IMR-90 (cell line): Measurements from ENCODE around the gene KAZN. TPM values are rescaled to one million over a fixed set of nuclear protein-coding genes. Genes with fewer than 3 reads are reported as not detected.

Source experiments
- ATAC-seq: fragments of 200-7000 bp; cut with Tn5 transposase; 2 replicates; pipeline ENCODE4 v1.9.1; 2020; ENCODE audit warnings: low read depth, mild to moderate bottlenecking, moderate library complexity
- BruUV-seq: library from RNA; stranded (reverse); fragments of 400-500 nt; replicated peaks from 2 replicates; lab custom pipeline; 2021; lab: Mats Ljungman, UMichigan
- CTCF ChIA-PET: fragments of 300-600 bp; formaldehyde crosslinking; extraction: SDS; loops from one replicate; lab custom pipeline; 2021; ENCODE audit warnings: antibody characterized with exemption; lab: Yijun Ruan, JAX
- POLR2A ChIA-PET: fragments of 300-600 bp; sonication (Branson Sonifier 250); formaldehyde crosslinking; loops from one replicate; lab custom pipeline; 2022; ENCODE audit warnings: antibody characterized with exemption; ENCODE audit not compliant: unreplicated experiment; lab: Charles Lee
- DNase-seq: peaks from one replicate; pipeline ENCODE4 v3.0.0; 2013
- H2AFZ ChIP-seq: replicated peaks from 2 replicates; pipeline ENCODE3; 2013; ENCODE audit warnings: low read length, mild to moderate bottlenecking; ENCODE audit not compliant: poor library complexity
- H2AK5ac ChIP-seq: 2 replicates; pipeline ENCODE4 v1.6.1; 2013; ENCODE audit warnings: low read depth, low read length, inconsistent platforms
- H2AK9ac ChIP-seq: replicated peaks from 2 replicates; pipeline ENCODE3; 2013; ENCODE audit warnings: mild to moderate bottlenecking, low read depth, low read length, moderate library complexity; ENCODE audit not compliant: poor library complexity
- H2BK120ac ChIP-seq: 2 replicates; pipeline ENCODE4 v1.6.1; 2013; ENCODE audit warnings: low read depth, low read length, inconsistent platforms
- H2BK15ac ChIP-seq: 3 replicates; pipeline ENCODE4 v1.6.1; 2013; ENCODE audit warnings: low read depth, low read length, inconsistent platforms
- H2BK20ac ChIP-seq: 2 replicates; pipeline ENCODE4 v1.6.1; 2013; ENCODE audit warnings: low read depth, mild to moderate bottlenecking, inconsistent platforms, low read length, moderate library complexity
- H2BK5ac ChIP-seq: 2 replicates; pipeline ENCODE4 v1.6.1; 2013; ENCODE audit warnings: mild to moderate bottlenecking, low read depth, low read length, inconsistent platforms; ENCODE audit not compliant: poor library complexity, severe bottlenecking
- H3K14ac ChIP-seq: replicated peaks from 2 replicates; pipeline ENCODE4 v1.6.1; 2013; ENCODE audit warnings: low read depth, low read length, inconsistent platforms
- H3K18ac ChIP-seq: 2 replicates; pipeline ENCODE4 v1.6.1; 2013; ENCODE audit warnings: low read depth, low read length, control low read depth
- H3K23ac ChIP-seq: 2 replicates; pipeline ENCODE4 v1.6.1; 2013; ENCODE audit warnings: low read depth, low read length, inconsistent platforms
- H3K27ac ChIP-seq: 2 replicates; pipeline ENCODE4 v1.5.1; 2013; ENCODE audit warnings: mild to moderate bottlenecking, control low read depth, low read length; ENCODE audit not compliant: insufficient read depth
- H3K27me3 ChIP-seq: 2 replicates; pipeline ENCODE4 v1.6.1; 2013; ENCODE audit warnings: low read length; ENCODE audit not compliant: control insufficient read depth, insufficient read depth
- H3K36me3 ChIP-seq: 2 replicates; pipeline ENCODE4 v1.6.1; 2013; ENCODE audit warnings: low read length, mixed read lengths; ENCODE audit not compliant: control insufficient read depth, insufficient read depth
- H3K4ac ChIP-seq: 2 replicates; pipeline ENCODE4 v1.6.1; 2013; ENCODE audit warnings: low read depth, low read length, inconsistent platforms
- H3K4me1 ChIP-seq: 2 replicates; pipeline ENCODE4 v1.6.1; 2013; ENCODE audit warnings: low read length, mixed read lengths; ENCODE audit not compliant: control insufficient read depth, insufficient read depth
- H3K4me2 ChIP-seq: 2 replicates; pipeline ENCODE4 v1.6.1; 2013; ENCODE audit warnings: low read depth, mild to moderate bottlenecking, control low read depth, low read length, moderate library complexity
- H3K4me3 ChIP-seq: 2 replicates; pipeline ENCODE4 v1.5.1; 2013; ENCODE audit warnings: low read depth, mild to moderate bottlenecking, control low read depth, low read length, moderate library complexity; ENCODE audit not compliant: insufficient read depth
- H3K56ac ChIP-seq: 2 replicates; pipeline ENCODE4 v1.6.1; 2013; ENCODE audit warnings: low read length, inconsistent platforms; ENCODE audit not compliant: insufficient read depth; ENCODE audit errors: extremely low read depth
- H3K79me1 ChIP-seq, 2 experiments: 2 replicates each; pipeline ENCODE4 v1.6.1; 2013; ENCODE audit warnings: low read length in 2 of 2, inconsistent platforms in 1 of 2, low read depth in 1 of 2
- H3K9ac ChIP-seq: 2 replicates; pipeline ENCODE4 v1.6.1; 2013; ENCODE audit warnings: low read depth, low read length, control low read depth
- H3K9me1 ChIP-seq: 2 replicates; pipeline ENCODE4 v1.6.1; 2013; ENCODE audit warnings: low read length, inconsistent platforms; ENCODE audit not compliant: insufficient read depth
- H3K9me3 ChIP-seq: 2 replicates; pipeline ENCODE4 v1.6.1; 2013; ENCODE audit warnings: low read length; ENCODE audit not compliant: control insufficient read depth, insufficient read depth
- H4K20me1 ChIP-seq: 2 replicates; pipeline ENCODE4 v1.6.1; 2013; ENCODE audit warnings: low read length, inconsistent platforms; ENCODE audit not compliant: insufficient read depth
- H4K5ac ChIP-seq: 2 replicates; pipeline ENCODE4 v1.6.1; 2013; ENCODE audit warnings: mild to moderate bottlenecking, low read depth, low read length, control low read depth
- H4K8ac ChIP-seq, 2 experiments: 2 replicates each; pipeline ENCODE4 v1.6.1; 2013; ENCODE audit warnings: low read depth in 2 of 2, low read length in 2 of 2, control low read depth in 1 of 2, inconsistent platforms in 1 of 2
- H4K91ac ChIP-seq: 2 replicates; pipeline ENCODE4 v1.6.1; 2013; ENCODE audit warnings: low read depth, low read length, inconsistent platforms; ENCODE audit not compliant: insufficient read depth
- BHLHE40 ChIP-seq: fragments of 150-350 bp; IDR thresholded peaks from 2 replicates; pipeline ENCODE4 v1.6.1; 2016; ENCODE audit warnings: mild to moderate bottlenecking, low read depth, low read length
- CEBPB ChIP-seq: IDR thresholded peaks from 2 replicates; pipeline ENCODE4 v1.6.1; 2012; ENCODE audit warnings: low read depth, low read length, improper control_type of control experiment
- CHD1 ChIP-seq: IDR thresholded peaks from 2 replicates; pipeline ENCODE4 v1.6.1; 2012; ENCODE audit warnings: low read depth, low read length, improper control_type of control experiment
- CTCF ChIP-seq: conservative IDR thresholded peaks from 2 replicates; pipeline ENCODE4 v1.5.1; 2012; ENCODE audit warnings: mild to moderate bottlenecking, low read depth, low read length, improper control_type of control experiment
- ELK1 ChIP-seq: fragments of 150-350 bp; IDR thresholded peaks from 2 replicates; pipeline ENCODE4 v1.6.1; 2016; ENCODE audit warnings: low read depth, mild to moderate bottlenecking, low read length, moderate library complexity, borderline replicate concordance
- FOS ChIP-seq: fragments of 150-350 bp; IDR thresholded peaks from 2 replicates; pipeline ENCODE4 v1.6.1; 2016; ENCODE audit warnings: low read depth, low read length
- MAFK ChIP-seq: IDR thresholded peaks from 2 replicates; pipeline ENCODE4 v1.6.1; 2012; ENCODE audit warnings: low read depth, low read length, improper control_type of control experiment
- MAZ ChIP-seq: IDR thresholded peaks from 2 replicates; pipeline ENCODE4 v1.6.1; 2012; ENCODE audit warnings: low read depth, mild to moderate bottlenecking, low read length, improper control_type of control experiment, moderate library complexity, borderline replicate concordance
- MXI1 ChIP-seq: IDR thresholded peaks from 2 replicates; pipeline ENCODE4 v1.6.1; 2012; ENCODE audit warnings: low read depth, mild to moderate bottlenecking, low read length, moderate library complexity, borderline replicate concordance
- NFE2L2 ChIP-seq: fragments of 150-350 bp; IDR thresholded peaks from 2 replicates; pipeline ENCODE4 v1.6.1; 2016; ENCODE audit warnings: low read depth, mild to moderate bottlenecking, low read length
- POLR2A ChIP-seq: IDR thresholded peaks from 2 replicates; pipeline ENCODE4 v1.6.1; 2012; ENCODE audit warnings: mild to moderate bottlenecking, low read depth, low read length
- RAD21 ChIP-seq: IDR thresholded peaks from 2 replicates; pipeline ENCODE4 v1.6.1; 2012; ENCODE audit warnings: low read length, improper control_type of control experiment
- RCOR1 ChIP-seq: IDR thresholded peaks from 2 replicates; pipeline ENCODE4 v1.6.1; 2012; ENCODE audit warnings: mild to moderate bottlenecking, low read length, improper control_type of control experiment; ENCODE audit not compliant: insufficient replicate concordance
- RFX5 ChIP-seq: IDR thresholded peaks from 2 replicates; pipeline ENCODE4 v1.8.0; 2012; ENCODE audit warnings: low read depth, mild to moderate bottlenecking, low read length, moderate library complexity
- SMC3 ChIP-seq: fragments of 150-350 bp; IDR thresholded peaks from 2 replicates; pipeline ENCODE4 v1.6.1; 2016; ENCODE audit warnings: low read depth, mild to moderate bottlenecking, antibody characterized with exemption, low read length, moderate library complexity
- USF2 ChIP-seq: fragments of 150-350 bp; IDR thresholded peaks from 2 replicates; pipeline ENCODE4 v1.6.1; 2017; ENCODE audit warnings: mild to moderate bottlenecking, antibody characterized with exemption, low read length, low read depth
- WGBS, 2 experiments: methylation state at CpG; one replicate each; pipeline versions ENCODE4 v1.1.5 to v1.1.7; 2013; ENCODE audit warnings: missing lambda C conversion rate in 2 of 2; ENCODE audit not compliant: insufficient read length in 1 of 2; ENCODE audit errors: extremely low coverage in 2 of 2; 5-methylcytosine and 5-hydroxymethylcytosine counted together
- dilution Hi-C: fragments of 300-500 bp; cut with HindIII; formaldehyde crosslinking; loops from one replicate; pipeline ENCODE4 v1.14.3; 2018; ENCODE audit warnings: low sequenced_read_pairs; ENCODE audit not compliant: unreplicated experiment
- in situ Hi-C: fragments of 300-500 bp; cut with MboI; formaldehyde crosslinking; loops from 3 replicates; pipeline ENCODE4 v1.14.3; 2019; ENCODE audit warnings: low sequenced_read_pairs, inconsistent platforms, mixed read lengths
- intact Hi-C: fragments of 100-400 bp; cut with micrococcal nuclease; formaldehyde crosslinking; loops from 2 replicates; pipeline ENCODE4 v1.10.0; 2022
- polyA plus RNA-seq, 3 experiments: library from polyadenylated mRNA; depleted of rRNA; stranded (reverse); fragments of >200 nt; gene quantifications; 2 replicates each; pipeline ENCODE4 v1.2.3, GENCODE V29; 2012; ENCODE audit warnings: low replicate concordance in 1 of 3
- total RNA-seq: library from RNA; depleted of rRNA; stranded (reverse); fragments of >200 nt; gene quantifications from 2 replicates; pipeline ENCODE4 v1.2.3, GENCODE V29; 2012

KAZN gene
- total and polyA plus RNA-seq, 2 of the 4 experiments (the other 2 are of a cell fraction) = 5.2 to 10.5 TPM

- WGBS, 2 experiments = no CpG with 5 or more reads among the region's 6 CpGs
- H3K9ac ChIP-seq = no peak overlapping the region
- H2BK5ac ChIP-seq = no peak overlapping the region
- TF ChIP-seq NFE2L2 (no peak), FOS (no peak), CEBPB (no peak), SMC3 (no peak), MXI1 (no peak), RCOR1 (no peak), MAFK (no peak), RAD21 (no peak), MAZ (no peak), POLR2A (no peak), RFX5 (no peak), CHD1 (no peak), CTCF (no peak), ELK1 (no peak), BHLHE40 (no peak), USF2 (no peak)
- H3K9me3 ChIP-seq = peaks cover 4% of the 10 kb centered on the region
- H4K91ac ChIP-seq = no peak overlapping the region
- CTCF ChIA-PET = no interaction called here
- no peak overlapping the region for H3K4ac ChIP-seq
- ATAC-seq (no peak), DNase-seq (no peak)
- BruUV-seq = no TSS peak
- dilution Hi-C loops = no loop called here
- H2AK9ac ChIP-seq = no peak overlapping the region
- H4K8ac ChIP-seq = no peak overlapping the region
- H3K4me3 ChIP-seq = no peak overlapping the region
- H3K23ac ChIP-seq = no peak overlapping the region
- H3K4me2 ChIP-seq = no peak overlapping the region
- peaks cover 24% of the 10 kb centered on the region for H3K9me1 ChIP-seq
- H3K27me3 ChIP-seq = no peaks in the 10 kb centered on the region
- H2AFZ ChIP-seq = no peak overlapping the region
- H2BK15ac ChIP-seq = no peak overlapping the region
- no peak overlapping the region for H3K14ac ChIP-seq
- no peak overlapping the region for H3K18ac ChIP-seq
- H2BK20ac ChIP-seq = no peak overlapping the region
- in situ Hi-C loops = loop anchor here (25.0 kb wide), 1 partner anchor 1187 kb away; no protein-coding TSS in a partner anchor
- H4K20me1 ChIP-seq = peaks cover 5% of the 10 kb centered on the region; the same call in 1 of the 2 replicates
- H3K36me3 ChIP-seq = peaks cover 2% of the 10 kb centered on the region; the same call in 1 of the 2 replicates
- H4K5ac ChIP-seq = no peak overlapping the region
- POLR2A ChIA-PET = no interaction called here
- intact Hi-C loops = loop anchor here (5.0 to 10.0 kb wide), 2 partner anchors 78 to 225 kb away; no protein-coding TSS in a partner anchor
- H3K56ac ChIP-seq = no peak overlapping the region
- H2BK120ac ChIP-seq = 0 out of 2 replicates have a peak overlapping the region, but pooled peaks have one; percentile 23
- H3K79me1 ChIP-seq = peaks cover 22 to 83% of the 10 kb centered on the region in 2 experiments
- peaks cover 27% of the 10 kb centered on the region for H3K4me1 ChIP-seq
- H3K27ac ChIP-seq = no peak overlapping the region
- H2AK5ac ChIP-seq = no peak overlapping the region
Observed at GRCh38 chr1:14949270-14949835, 350.9 kb downstream of the KAZN start.
